ENCODE measurements around the gene TPRG1L.

DNA sequence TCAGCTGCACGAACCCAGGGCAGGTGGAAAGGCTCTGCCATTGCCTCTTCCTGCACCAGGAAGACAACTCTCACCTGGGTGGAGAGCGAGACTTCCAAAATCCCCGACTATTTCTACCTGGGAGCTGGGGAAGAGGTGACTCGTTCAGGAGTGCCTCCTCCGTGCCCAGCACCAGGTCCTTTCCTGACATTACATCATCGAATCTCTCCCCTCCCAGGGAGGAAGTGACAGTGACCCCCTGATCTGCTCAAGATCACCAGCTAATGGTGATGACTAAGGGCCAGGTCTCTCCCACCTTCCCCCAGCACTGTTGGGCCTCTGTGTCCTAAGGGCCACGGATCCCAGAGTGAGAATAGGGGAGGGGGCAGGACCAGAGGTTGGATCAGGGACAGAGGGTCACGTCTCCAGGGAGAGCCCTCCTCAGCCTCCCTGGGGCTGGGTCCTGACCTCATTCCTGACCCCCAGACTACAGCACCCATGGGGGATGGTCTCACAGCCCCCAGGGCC is 20.3 kb upstream of the TPRG1L start:
- TF ChIP-seq, protein P1, sequence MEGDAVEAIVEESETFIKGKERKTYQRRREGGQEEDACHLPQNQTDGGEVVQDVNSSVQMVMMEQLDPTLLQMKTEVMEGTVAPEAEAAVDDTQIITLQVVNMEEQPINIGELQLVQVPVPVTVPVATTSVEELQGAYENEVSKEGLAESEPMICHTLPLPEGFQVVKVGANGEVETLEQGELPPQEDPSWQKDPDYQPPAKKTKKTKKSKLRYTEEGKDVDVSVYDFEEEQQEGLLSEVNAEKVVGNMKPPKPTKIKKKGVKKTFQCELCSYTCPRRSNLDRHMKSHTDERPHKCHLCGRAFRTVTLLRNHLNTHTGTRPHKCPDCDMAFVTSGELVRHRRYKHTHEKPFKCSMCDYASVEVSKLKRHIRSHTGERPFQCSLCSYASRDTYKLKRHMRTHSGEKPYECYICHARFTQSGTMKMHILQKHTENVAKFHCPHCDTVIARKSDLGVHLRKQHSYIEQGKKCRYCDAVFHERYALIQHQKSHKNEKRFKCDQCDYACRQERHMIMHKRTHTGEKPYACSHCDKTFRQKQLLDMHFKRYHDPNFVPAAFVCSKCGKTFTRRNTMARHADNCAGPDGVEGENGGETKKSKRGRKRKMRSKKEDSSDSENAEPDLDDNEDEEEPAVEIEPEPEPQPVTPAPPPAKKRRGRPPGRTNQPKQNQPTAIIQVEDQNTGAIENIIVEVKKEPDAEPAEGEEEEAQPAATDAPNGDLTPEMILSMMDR (IDR thresholded peaks at IDR 0.05; ENCODE audit: insufficient read depth, low read depth, low read length) = no peak
- TF ChIP-seq EZH2 (IDR thresholded peaks at IDR 0.05; ENCODE audit: insufficient read depth, low read length) = no peak
